ENCODE results near the gene LIF. TPM values are rescaled to one million over a fixed set of nuclear protein-coding genes. Genes with fewer than 3 reads are reported as not detected.

LIF gene
- total RNA-seq, 1 experiment from 2014 or later = 8.0 TPM

GRCh38 chr22:30221121-30221992, 25.2 kb downstream of the LIF start:
- H3K27ac Mint-ChIP-seq (ENCODE audit: unreplicated experiment) = no peak overlapping the region
- no peaks in the 10 kb centered on the region for H3K27me3 ChIP-seq (replicated peaks; ENCODE audit: control insufficient read depth, insufficient read depth, low read length)

DNA sequence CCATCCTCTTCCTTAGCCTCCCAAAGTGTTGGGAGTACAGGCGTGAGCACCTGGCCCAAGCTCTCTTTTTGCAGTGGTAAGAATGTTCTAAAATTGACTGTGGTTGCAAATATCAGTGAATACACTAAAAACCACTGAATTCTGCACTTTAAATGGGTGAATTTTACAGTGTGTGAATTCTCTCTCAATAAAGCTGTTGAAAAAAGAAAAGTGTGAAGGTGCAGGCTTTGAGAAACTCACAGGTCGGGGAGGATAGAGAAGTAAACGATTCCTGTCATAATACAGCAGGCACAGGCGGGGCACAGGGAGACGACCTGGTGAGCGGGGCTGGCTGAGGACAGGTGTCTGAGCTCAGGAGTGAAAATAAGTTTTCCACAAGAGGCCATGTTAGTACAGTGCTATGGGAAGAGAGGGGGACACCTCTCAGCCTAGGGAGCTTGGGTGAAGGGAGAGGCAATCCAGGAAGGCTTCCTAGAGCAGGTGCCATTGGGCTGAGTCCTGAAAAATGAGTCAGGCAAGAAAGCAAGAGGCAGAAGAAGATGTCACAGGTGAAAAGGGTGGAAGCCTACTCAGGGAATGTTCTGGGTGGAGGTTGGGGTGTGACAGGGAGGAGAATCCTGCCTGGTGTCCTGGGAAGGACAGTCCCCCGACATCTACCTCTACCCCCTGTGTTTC, 26.1 kb downstream of the LIF start:
- H3K9me3 Mint-ChIP-seq (ENCODE audit: unreplicated experiment) = no peaks in the 10 kb centered on the region
- peak overlapping the region; percentile 56 for H3K27ac Mint-ChIP-seq (ENCODE audit: unreplicated experiment)
- no peak overlapping the region for H3K4me3 Mint-ChIP-seq (ENCODE audit: unreplicated experiment)
- no peaks in the 10 kb centered on the region for H3K27me3 Mint-ChIP-seq (ENCODE audit: insufficient read depth, unreplicated experiment)
- no peak for DNase-seq
- Histone ChIP-seq H3K4me1 (peaks cover 9% of the 10 kb centered on the region; the same call in 1 of the 2 replicates), H3K27me3 (replicated peaks; ENCODE audit: control insufficient read depth, insufficient read depth, low read length) (no peaks in the 10 kb centered on the region), H3K36me3 (ENCODE audit: control insufficient read depth, insufficient read depth, low read length) (no peaks in the 10 kb centered on the region), H3K4me3 (ENCODE audit: low read depth, low read length) (no peak overlapping the region), H3K9me3 (no peaks in the 10 kb centered on the region)
- POLR2A ChIA-PET = no interaction called here
- CTCF ChIA-PET = no interaction called here
- H3K36me3 Mint-ChIP-seq (ENCODE audit: insufficient read depth, unreplicated experiment) = no peaks in the 10 kb centered on the region
- TF ChIP-seq, protein P1, sequence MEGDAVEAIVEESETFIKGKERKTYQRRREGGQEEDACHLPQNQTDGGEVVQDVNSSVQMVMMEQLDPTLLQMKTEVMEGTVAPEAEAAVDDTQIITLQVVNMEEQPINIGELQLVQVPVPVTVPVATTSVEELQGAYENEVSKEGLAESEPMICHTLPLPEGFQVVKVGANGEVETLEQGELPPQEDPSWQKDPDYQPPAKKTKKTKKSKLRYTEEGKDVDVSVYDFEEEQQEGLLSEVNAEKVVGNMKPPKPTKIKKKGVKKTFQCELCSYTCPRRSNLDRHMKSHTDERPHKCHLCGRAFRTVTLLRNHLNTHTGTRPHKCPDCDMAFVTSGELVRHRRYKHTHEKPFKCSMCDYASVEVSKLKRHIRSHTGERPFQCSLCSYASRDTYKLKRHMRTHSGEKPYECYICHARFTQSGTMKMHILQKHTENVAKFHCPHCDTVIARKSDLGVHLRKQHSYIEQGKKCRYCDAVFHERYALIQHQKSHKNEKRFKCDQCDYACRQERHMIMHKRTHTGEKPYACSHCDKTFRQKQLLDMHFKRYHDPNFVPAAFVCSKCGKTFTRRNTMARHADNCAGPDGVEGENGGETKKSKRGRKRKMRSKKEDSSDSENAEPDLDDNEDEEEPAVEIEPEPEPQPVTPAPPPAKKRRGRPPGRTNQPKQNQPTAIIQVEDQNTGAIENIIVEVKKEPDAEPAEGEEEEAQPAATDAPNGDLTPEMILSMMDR (IDR thresholded peaks at IDR 0.05; ENCODE audit: insufficient read depth in 1 of 2, low read depth in 1 of 2, low read length in 1 of 2, severe bottlenecking in 1 of 2, unreplicated experiment in 1 of 2) = no peak
- BruUV-seq (replicated peaks) = no TSS peak
- H3K4me1 Mint-ChIP-seq (ENCODE audit: low read depth, unreplicated experiment) = peaks cover 18% of the 10 kb centered on the region
- intact Hi-C loops (cut with micrococcal nuclease; ENCODE audit: unreplicated experiment) = no loop called here

More at GRCh38 chr22:30221121-30221992, 25.2 kb downstream of the LIF start:
- no TSS peak for BruUV-seq (replicated peaks)
- ChIA-PET POLR2A (no interaction called here), CTCF (no interaction called here)
- Mint-ChIP-seq H3K27me3 (ENCODE audit: insufficient read depth, unreplicated experiment) (no peaks in the 10 kb centered on the region), H3K9me3 (ENCODE audit: unreplicated experiment) (no peaks in the 10 kb centered on the region), H3K36me3 (ENCODE audit: insufficient read depth, unreplicated experiment) (no peaks in the 10 kb centered on the region), H3K4me3 (ENCODE audit: unreplicated experiment) (no peak overlapping the region), H3K4me1 (ENCODE audit: low read depth, unreplicated experiment) (peaks cover 20% of the 10 kb centered on the region)
- no peaks in the 10 kb centered on the region for H3K9me3 ChIP-seq
- TF ChIP-seq, protein P1 (IDR thresholded peaks at IDR 0.05; ENCODE audit: insufficient read depth in 1 of 2, low read depth in 1 of 2, low read length in 1 of 2, severe bottlenecking in 1 of 2, unreplicated experiment in 1 of 2) = no peak
- peaks cover 9% of the 10 kb centered on the region; the same call in 1 of the 2 replicates for H3K4me1 ChIP-seq
- no peak for DNase-seq
- intact Hi-C loops (cut with micrococcal nuclease; ENCODE audit: unreplicated experiment) = no loop called here
- H3K36me3 ChIP-seq (ENCODE audit: control insufficient read depth, insufficient read depth, low read length) = no peaks in the 10 kb centered on the region
- no peak overlapping the region for H3K4me3 ChIP-seq (ENCODE audit: low read depth, low read length)

GRCh38 chr22:30219668-30220278, 26.8 kb downstream of the LIF start:
- H3K36me3 Mint-ChIP-seq (ENCODE audit: insufficient read depth, unreplicated experiment) = no peaks in the 10 kb centered on the region
- POLR2A ChIA-PET = no interaction called here
- H3K4me3 Mint-ChIP-seq (ENCODE audit: unreplicated experiment) = no peak overlapping the region
- DNase-seq = no peak
- H3K4me1 Mint-ChIP-seq (ENCODE audit: low read depth, unreplicated experiment) = peaks cover 16% of the 10 kb centered on the region
- no peaks in the 10 kb centered on the region for H3K27me3 Mint-ChIP-seq (ENCODE audit: insufficient read depth, unreplicated experiment)
- H3K9me3 ChIP-seq = no peaks in the 10 kb centered on the region
- H3K4me1 ChIP-seq = peaks cover 11% of the 10 kb centered on the region; the same call in 1 of the 2 replicates
- TF ChIP-seq, protein P1 (IDR thresholded peaks at IDR 0.05; ENCODE audit: insufficient read depth in 1 of 2, low read depth in 1 of 2, low read length in 1 of 2, severe bottlenecking in 1 of 2, unreplicated experiment in 1 of 2) = no peak
- no peaks in the 10 kb centered on the region for H3K27me3 ChIP-seq (replicated peaks; ENCODE audit: control insufficient read depth, insufficient read depth, low read length)
- no peaks in the 10 kb centered on the region for H3K36me3 ChIP-seq (ENCODE audit: control insufficient read depth, insufficient read depth, low read length)
- no peak overlapping the region for H3K27ac Mint-ChIP-seq (ENCODE audit: unreplicated experiment)
- intact Hi-C loops (cut with micrococcal nuclease; ENCODE audit: unreplicated experiment) = no loop called here
- CTCF ChIA-PET = no interaction called here
- no TSS peak for BruUV-seq (replicated peaks)
- H3K4me3 ChIP-seq (ENCODE audit: low read depth, low read length) = no peak overlapping the region
- no peaks in the 10 kb centered on the region for H3K9me3 Mint-ChIP-seq (ENCODE audit: unreplicated experiment)
